Hematopoietic multipotent progenitor cell treated with erythropoietin and hydrocortisone succinate and interleukin-3 and kit ligand, for 17 days (in vitro differentiated cells): ENCODE data around the gene RNF168.
"Not testable (repeated sequence)": the region's sequence is repeated elsewhere in the genome, so short reads cannot be mapped to it uniquely, and the experiment has no call there.

ENCODE experiments used
- DNase-seq: peaks from one replicate; pipeline ENCODE4 v3.0.0-alpha.2; 2015; ENCODE audit warnings: low spot score

The RNF168 gene

DNA sequence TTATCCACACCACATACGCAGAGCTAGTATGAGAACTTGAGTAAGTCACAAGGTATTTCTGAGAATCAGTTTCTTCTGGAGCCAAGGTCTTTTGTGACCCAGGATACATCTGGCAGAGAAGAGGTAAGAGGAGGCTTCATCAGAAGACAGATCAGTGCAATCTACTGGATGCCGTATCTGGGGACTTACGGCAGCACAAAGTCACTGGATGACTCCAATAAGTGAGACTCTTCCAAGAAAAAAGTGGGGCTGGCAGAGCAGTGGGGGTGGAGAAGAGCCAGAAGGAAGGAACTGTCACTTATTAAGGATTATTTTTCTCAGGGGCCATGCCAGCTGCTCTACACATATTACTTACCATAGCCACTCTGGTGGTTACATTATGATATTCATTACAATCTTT lies 39.8 kb downstream of the RNF168 start:
- DNase-seq, result no peak

GRCh38 chr3:196463478-196463756 lies 40.2 kb downstream of the RNF168 start:
- DNase-seq, result no peak

- not testable (repeated sequence) for DNase-seq
These were observed 40.7 kb downstream of the RNF168 start for GRCh38 chr3:196462680-196463477.

DNA sequence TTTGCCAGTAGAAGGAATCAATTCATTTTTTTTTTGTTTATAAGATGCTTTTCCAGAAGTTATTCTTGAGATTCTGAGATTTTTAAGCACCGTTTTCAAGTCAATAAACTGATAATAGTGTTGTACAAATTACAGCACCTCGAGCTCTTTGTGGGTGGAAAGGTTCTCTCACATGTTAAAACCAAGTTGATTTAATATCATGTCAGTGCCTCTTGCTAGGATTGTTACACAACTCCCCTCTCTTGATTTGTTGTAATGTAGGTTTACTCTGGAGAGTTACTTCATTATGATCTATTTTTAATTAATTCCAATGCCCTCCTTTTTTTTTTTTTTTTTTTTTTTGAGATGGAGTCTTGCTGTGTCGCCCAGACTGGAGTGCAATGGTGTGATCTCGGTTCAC lies 45.5 kb downstream of the RNF168 start:
- DNase-seq, result no peak

GRCh38 chr3:196457470-196457869 lies 46.1 kb downstream of the RNF168 start:
- not testable (repeated sequence) for DNase-seq

- DNase-seq, result no peak
These were observed 48.6 kb downstream of the RNF168 start for GRCh38 chr3:196454935-196455334.

GRCh38 chr3:196445391-196445790 lies 58.2 kb downstream of the RNF168 start:
- not testable (repeated sequence) for DNase-seq

GRCh38 chr3:196444500-196444894 lies 59.1 kb downstream of the RNF168 start:
- DNase-seq, result no peak

DNA sequence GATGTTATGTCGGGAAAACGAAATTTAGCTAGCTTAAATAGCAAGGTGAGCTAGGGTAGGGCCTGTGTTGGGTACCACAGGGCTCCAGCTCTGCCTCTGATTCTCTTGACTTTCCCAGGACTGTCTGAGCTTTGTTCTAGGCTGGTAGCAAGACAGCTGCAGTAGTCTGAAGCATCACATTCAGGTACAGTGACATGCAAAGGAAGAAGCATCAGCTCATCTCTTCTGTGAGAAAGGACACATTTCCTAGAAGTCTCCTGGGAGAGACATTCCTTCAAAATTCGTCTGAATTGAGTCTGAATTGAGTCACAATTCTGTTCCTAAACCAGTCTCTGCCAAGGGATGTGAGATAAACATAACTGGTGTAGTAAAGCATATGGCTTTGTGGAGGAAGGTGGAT lies 62.9 kb downstream of the RNF168 start:
- no peak for DNase-seq

DNA sequence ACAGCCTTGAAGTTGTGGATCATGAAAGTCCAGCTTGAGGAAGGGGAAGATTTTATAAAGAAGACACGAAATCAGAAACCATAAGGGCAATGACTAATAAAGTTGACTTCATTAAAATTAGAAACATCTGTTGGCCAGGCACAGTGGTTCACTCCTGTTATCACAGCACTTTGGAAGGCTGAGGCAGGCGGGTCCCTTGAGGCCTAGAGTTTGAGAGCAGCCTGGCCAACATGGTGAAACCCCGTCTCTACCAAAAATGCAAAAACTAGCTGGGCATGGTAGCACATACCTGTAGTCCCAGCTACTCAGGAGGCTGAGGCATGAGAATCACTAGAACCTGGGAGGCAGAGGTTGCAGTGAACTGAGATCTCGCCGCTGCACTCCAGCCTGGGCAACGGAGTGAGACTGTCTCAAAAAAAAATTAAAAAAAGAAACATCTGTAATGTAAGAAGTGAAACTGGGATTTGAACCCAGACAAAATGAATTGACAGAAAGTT lies 63.5 kb downstream of the RNF168 start:
- DNase-seq, result no peak

- peak; percentile 96 for DNase-seq
These were observed 71.3 kb downstream of the RNF168 start, which contains the start of gene UBXN7 for GRCh38 chr3:196432137-196432879. Gene UBXN7, minus strand, starts transcription at chr3:196432427. Its CDS starts 28 bp downstream, at chr3:196432399.

GRCh38 chr3:196431181-196432136 lies 72.1 kb downstream of the RNF168 start:
- DNase-seq, result peak; percentile 62

GRCh38 chr3:196428041-196428440 lies 75.5 kb downstream of the RNF168 start:
- peak; percentile 58 for DNase-seq

GRCh38 chr3:196424421-196424820 lies 79.1 kb downstream of the RNF168 start:
- DNase-seq, result not testable (repeated sequence)

- peak; percentile 46 for DNase-seq
These were observed 80.4 kb downstream of the RNF168 start for GRCh38 chr3:196423044-196423781.

- not testable (repeated sequence) for DNase-seq
These were observed 81.9 kb downstream of the RNF168 start for GRCh38 chr3:196421668-196422067.

GRCh38 chr3:196419386-196419785 lies 84.2 kb downstream of the RNF168 start:
- no peak for DNase-seq
